Vagina (tissue), 2 donors: Measurements from ENCODE around the gene PXN. TPM values are rescaled to one million over a fixed set of nuclear protein-coding genes. Genes with fewer than 3 reads are reported as not detected.
"Not testable (repeated sequence)": the region's sequence is repeated elsewhere in the genome, so short reads cannot be mapped to it uniquely, and the experiment has no call there.

Source experiments
- DNase-seq, 2 donors: peaks; one replicate each; pipeline ENCODE4 v3.0.0-alpha.2; 2017; ENCODE audit errors: extremely low spot score in 2 of 2
- H3K27ac ChIP-seq: fragments of 200-600 bp; sonication (generic); one replicate; pipeline ENCODE4 v1.5.1; 2019
- H3K27me3 ChIP-seq: fragments of 200-600 bp; sonication (generic); one replicate; pipeline ENCODE4 v1.5.1; 2019
- H3K36me3 ChIP-seq, 2 donors: fragments of 200-600 bp; sonication (generic); one replicate each; pipeline ENCODE4 v1.5.1; 2017 to 2019
- H3K4me1 ChIP-seq: fragments of 200-600 bp; sonication (generic); one replicate; pipeline ENCODE4 v1.5.1; 2019
- H3K4me3 ChIP-seq, 2 donors: fragments of 200-600 bp; sonication (generic); 1 replicate in 1 of 2; 2 replicates in 1 of 2; pipeline ENCODE4 v1.5.1; 2016 to 2019
- H3K9me3 ChIP-seq: fragments of 200-600 bp; sonication (generic); one replicate; pipeline ENCODE4 v1.5.1; 2019
- CTCF ChIP-seq, 3 experiments: fragments of 450-650 bp in 2 of 3; fragments of 200-600 bp in 1 of 3; sonication (generic) in 1 of 3; IDR thresholded peaks; one replicate each; pipeline ENCODE4 v1.5.1; 2017 to 2019; ENCODE audit warnings: antibody characterized with exemption in 3 of 3, mild to moderate bottlenecking in 2 of 3, moderate library complexity in 2 of 3
- POLR2A ChIP-seq, 2 donors: fragments of 450-650 bp; IDR thresholded peaks; one replicate each; pipeline ENCODE4 v1.6.1; 2017; ENCODE audit warnings: antibody characterized with exemption in 2 of 2, mild to moderate bottlenecking in 2 of 2, moderate library complexity in 2 of 2
- POLR2AphosphoS5 ChIP-seq, 2 donors: sonication (generic); formaldehyde crosslinking; IDR thresholded peaks; one replicate each; pipeline ENCODE4 v1.9.0; 2017; ENCODE audit warnings: antibody characterized with exemption in 2 of 2, mild to moderate bottlenecking in 2 of 2, low read depth in 1 of 2; ENCODE audit not compliant: insufficient read depth in 1 of 2
- intact Hi-C: fragments of 100-400 bp; cut with DNase I; formaldehyde crosslinking; loops from one replicate; pipeline ENCODE4 v1.15.1; 2023
- total RNA-seq: library from RNA; depleted of rRNA; stranded (reverse); fragments of >200 nt; gene quantifications from one replicate; pipeline ENCODE4 v1.2.3, GENCODE V29; 2016

PXN gene
- total RNA-seq, 1 donor from 2014 or later = 95.3 TPM

- TF ChIP-seq POLR2A (IDR thresholded peaks at IDR 0.05) (no peak), CTCF (IDR thresholded peaks at IDR 0.05) (no peak), POLR2AphosphoS5 (IDR thresholded peaks at IDR 0.05; ENCODE audit: insufficient read depth in 1 of 2, low read depth in 1 of 2) (no peak)
- H3K9me3 ChIP-seq = no peaks in the 10 kb centered on the region
- peaks cover 88% of the 10 kb centered on the region for H3K4me1 ChIP-seq
- no peak for DNase-seq
- H3K4me3 ChIP-seq = no peak overlapping the region
- peak overlapping the region; percentile 86 for H3K27ac ChIP-seq
- H3K27me3 ChIP-seq = no peaks in the 10 kb centered on the region
- H3K36me3 ChIP-seq = no peaks in the 10 kb centered on the region
- intact Hi-C loops = no loop called here
Observed at GRCh38 chr12:120258323-120258896, 7.1 kb downstream of the PXN start.

GRCh38 chr12:120257041-120257821 lies 8.3 kb downstream of the PXN start:
- H3K36me3 ChIP-seq = no peaks in the 10 kb centered on the region
- intact Hi-C loops = no loop called here
- peak overlapping the region; percentile 86 for H3K27ac ChIP-seq
- H3K4me1 ChIP-seq = peaks cover 88% of the 10 kb centered on the region
- H3K27me3 ChIP-seq = no peaks in the 10 kb centered on the region
- H3K9me3 ChIP-seq = no peaks in the 10 kb centered on the region
- no peak overlapping the region for H3K4me3 ChIP-seq
- DNase-seq = no peak
- no peak for TF ChIP-seq CTCF (IDR thresholded peaks at IDR 0.05)
- peak; percentile 72 to 89 for TF ChIP-seq POLR2AphosphoS5 (IDR thresholded peaks at IDR 0.05; ENCODE audit: insufficient read depth in 1 of 2, low read depth in 1 of 2)

- Histone ChIP-seq H3K27me3 (no peaks in the 10 kb centered on the region), H3K4me3 (no peak overlapping the region), H3K36me3 (no peaks in the 10 kb centered on the region), H3K4me1 (peaks cover 87% of the 10 kb centered on the region), H3K27ac (peak overlapping the region; percentile 86), H3K9me3 (no peaks in the 10 kb centered on the region)
- intact Hi-C loops = no loop called here
- DNase-seq = no peak
- TF ChIP-seq CTCF (IDR thresholded peaks at IDR 0.05) (no peak), POLR2AphosphoS5 (IDR thresholded peaks at IDR 0.05; ENCODE audit: insufficient read depth in 1 of 2, low read depth in 1 of 2) (peak in 1 of 2 donors; percentile 25)
Observed at GRCh38 chr12:120254809-120255208, 10.7 kb downstream of the PXN start.

GRCh38 chr12:120253313-120253712 lies 12.2 kb downstream of the PXN start:
- intact Hi-C loops, H3K9me3 ChIP-seq, DNase-seq, H3K27ac ChIP-seq, H3K36me3 ChIP-seq, H3K4me3 ChIP-seq, H3K27me3 ChIP-seq: not testable (repeated sequence)
- peaks cover 87% of the 10 kb centered on the region for H3K4me1 ChIP-seq

DNA sequence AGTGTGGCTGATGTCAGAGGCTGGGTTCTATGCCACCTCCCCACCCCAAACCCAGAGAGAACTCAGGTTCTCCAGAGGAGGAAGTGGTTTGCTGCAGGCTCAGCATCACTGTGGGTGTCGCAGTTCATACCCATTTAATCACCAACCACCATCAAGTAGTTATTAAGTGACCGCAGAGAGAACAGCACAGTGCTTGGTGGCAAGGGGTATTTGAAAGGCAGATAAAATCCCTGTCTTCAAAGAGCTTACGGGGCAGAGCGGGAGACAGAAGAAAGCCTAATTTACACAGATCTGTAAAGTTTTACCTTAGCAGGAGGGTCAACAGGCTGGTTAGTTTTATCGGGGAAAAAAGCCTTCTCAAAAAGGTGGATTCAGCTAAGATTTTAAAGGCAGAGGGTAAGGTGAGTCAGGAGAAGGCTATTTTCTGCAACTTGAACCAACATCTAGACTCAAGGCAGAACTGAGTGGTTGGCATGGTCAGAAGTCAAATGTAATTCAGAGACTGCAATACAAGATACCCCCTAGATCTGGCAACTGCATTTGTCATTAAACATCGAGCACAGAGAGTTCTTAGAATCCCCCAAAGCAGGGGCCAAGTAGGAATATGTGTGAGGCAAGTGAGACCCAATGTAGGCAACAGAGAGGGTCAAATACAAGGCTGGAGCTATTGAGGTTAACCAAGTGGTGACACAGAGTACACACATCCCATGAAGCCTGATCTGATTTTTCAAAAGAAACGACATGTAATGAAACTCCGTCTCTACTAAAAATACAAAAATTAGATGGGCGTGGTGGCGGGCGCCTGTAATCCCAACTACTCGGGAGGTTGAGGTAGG lies 13.2 kb downstream of the PXN start:
- Histone ChIP-seq H3K4me3 (no peak overlapping the region), H3K9me3 (no peaks in the 10 kb centered on the region), H3K27ac (peak overlapping the region; percentile 1), H3K27me3 (no peaks in the 10 kb centered on the region), H3K36me3 (no peaks in the 10 kb centered on the region), H3K4me1 (peaks cover 87% of the 10 kb centered on the region)
- intact Hi-C loops = no loop called here
- no peak for DNase-seq
- no peak for TF ChIP-seq POLR2AphosphoS5 (IDR thresholded peaks at IDR 0.05; ENCODE audit: insufficient read depth in 1 of 2, low read depth in 1 of 2)

- H3K36me3 ChIP-seq, H3K27me3 ChIP-seq, intact Hi-C loops, H3K9me3 ChIP-seq, DNase-seq, H3K4me3 ChIP-seq: not testable (repeated sequence)
- Histone ChIP-seq H3K27ac (peak overlapping the region; percentile 1), H3K4me1 (peaks cover 83% of the 10 kb centered on the region)
Observed at GRCh38 chr12:120251364-120252070, 14.0 kb downstream of the PXN start.
